Gastroesophageal sphincter (tissue), 4 donors: ENCODE results near the gene DLG4. TPM values are rescaled to one million over a fixed set of nuclear protein-coding genes. Genes with fewer than 3 reads are reported as not detected.

Experiments
- ATAC-seq: fragments of 150-250 bp; one replicate; pipeline ENCODE4 v1.9.1; 2016; ENCODE audit warnings: mild to moderate bottlenecking, moderate library complexity
- H3K27ac ChIP-seq, 4 donors: fragments of 200-600 bp; sonication (generic) in 3 of 4; 1 replicate in 3 of 4; 2 replicates in 1 of 4; pipeline ENCODE4 v1.5.1; 2016 to 2019
- H3K27me3 ChIP-seq: fragments of 200-600 bp; sonication (generic); one replicate; pipeline ENCODE4 v1.5.1; 2019
- H3K36me3 ChIP-seq, 2 donors: fragments of 200-600 bp; sonication (generic); one replicate each; pipeline ENCODE4 v1.5.1; 2019; ENCODE audit warnings: control low read depth in 1 of 2
- H3K4me1 ChIP-seq, 3 donors: fragments of 200-600 bp; sonication (generic); 1 replicate in 2 of 3; 2 replicates in 1 of 3; pipeline ENCODE4 v1.5.1; 2016 to 2019; ENCODE audit warnings: control low read depth in 2 of 3
- H3K4me3 ChIP-seq, 2 donors: fragments of 200-600 bp; sonication (generic); one replicate each; pipeline ENCODE4 v1.5.1; 2019; ENCODE audit warnings: mild to moderate bottlenecking in 1 of 2, moderate library complexity in 1 of 2
- H3K9me3 ChIP-seq, 3 donors: fragments of 200-600 bp; sonication (generic); one replicate each; pipeline ENCODE4 v1.5.1; 2017 to 2019; ENCODE audit warnings: control low read depth in 2 of 3
- EP300 ChIP-seq: sonication (generic); formaldehyde crosslinking; IDR thresholded peaks from one replicate; pipeline ENCODE4 v1.6.1; 2017; ENCODE audit warnings: antibody characterized with exemption, mild to moderate bottlenecking
- POLR2A ChIP-seq, 2 donors: fragments of 450-650 bp; IDR thresholded peaks; one replicate each; pipeline ENCODE4 v1.6.1; 2017; ENCODE audit warnings: antibody characterized with exemption in 2 of 2, mild to moderate bottlenecking in 2 of 2, moderate library complexity in 1 of 2
- POLR2AphosphoS5 ChIP-seq: sonication (generic); formaldehyde crosslinking; IDR thresholded peaks from one replicate; pipeline ENCODE4 v1.6.1; 2017; ENCODE audit warnings: antibody characterized with exemption
- WGBS, 2 donors: methylation state at CpG; one replicate each; pipeline ENCODE4 v1.1.5; 2018; ENCODE audit warnings: low coverage in 1 of 2; 5-methylcytosine and 5-hydroxymethylcytosine counted together
- total RNA-seq, 4 donors: library from RNA; depleted of rRNA; stranded (reverse); fragments of >200 nt; gene quantifications; one replicate each; pipeline ENCODE4 v1.1.0, GENCODE V29; 2016
- TF ChIP-seq, protein P1 (sequence below), 4 experiments: fragments of 200-600 bp in 2 of 4; fragments of 450-650 bp in 2 of 4; sonication (generic) in 1 of 4; IDR thresholded peaks; one replicate each; pipeline ENCODE4 v1.5.1; 2017 to 2019; ENCODE audit warnings: antibody characterized with exemption in 4 of 4, mild to moderate bottlenecking in 2 of 4, moderate library complexity in 2 of 4

DLG4 gene
- total RNA-seq, 4 donors from 2014 or later = 14.1 to 21.7 (median 16.5) TPM

DNA sequence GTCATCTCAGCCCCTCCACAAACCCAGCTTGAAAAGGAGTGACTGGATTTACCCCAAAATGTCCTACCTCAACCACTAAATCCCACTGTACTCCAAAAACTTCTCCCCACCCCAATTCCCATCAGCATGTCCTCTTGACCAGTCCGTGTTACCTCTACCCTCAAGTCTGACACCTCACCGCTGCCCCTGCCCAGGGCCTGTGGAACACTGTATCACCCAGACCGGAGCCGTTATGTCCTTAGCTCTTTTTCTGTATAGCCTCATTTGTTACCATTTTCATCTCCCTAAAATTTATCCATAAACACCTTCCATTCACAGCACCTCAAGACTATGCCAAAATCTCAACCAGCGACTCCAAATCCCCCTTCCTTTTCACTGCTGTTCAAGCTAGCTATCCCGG lies 17.2 kb upstream of the DLG4 start:
- Histone ChIP-seq H3K27ac (peak overlapping the region in 3 of 4 donors; percentile 94 to 98 (median 96)), H3K4me3 (peak overlapping the region in 1 of 2 donors; percentile 99), H3K27me3 (no peaks in the 10 kb centered on the region), H3K36me3 (peaks cover 0 to 33% of the 10 kb centered on the region in 2 donors), H3K4me1 (peaks cover 8 to 75% (median 38%) of the 10 kb centered on the region in 3 donors), H3K9me3 (no peaks in the 10 kb centered on the region)
- no peak for ATAC-seq
- TF ChIP-seq POLR2A (IDR thresholded peaks at IDR 0.05) = no peak
- 76 to 77% methylated on average over 6 of the region's 6 CpGs for WGBS, 2 donors

DNA sequence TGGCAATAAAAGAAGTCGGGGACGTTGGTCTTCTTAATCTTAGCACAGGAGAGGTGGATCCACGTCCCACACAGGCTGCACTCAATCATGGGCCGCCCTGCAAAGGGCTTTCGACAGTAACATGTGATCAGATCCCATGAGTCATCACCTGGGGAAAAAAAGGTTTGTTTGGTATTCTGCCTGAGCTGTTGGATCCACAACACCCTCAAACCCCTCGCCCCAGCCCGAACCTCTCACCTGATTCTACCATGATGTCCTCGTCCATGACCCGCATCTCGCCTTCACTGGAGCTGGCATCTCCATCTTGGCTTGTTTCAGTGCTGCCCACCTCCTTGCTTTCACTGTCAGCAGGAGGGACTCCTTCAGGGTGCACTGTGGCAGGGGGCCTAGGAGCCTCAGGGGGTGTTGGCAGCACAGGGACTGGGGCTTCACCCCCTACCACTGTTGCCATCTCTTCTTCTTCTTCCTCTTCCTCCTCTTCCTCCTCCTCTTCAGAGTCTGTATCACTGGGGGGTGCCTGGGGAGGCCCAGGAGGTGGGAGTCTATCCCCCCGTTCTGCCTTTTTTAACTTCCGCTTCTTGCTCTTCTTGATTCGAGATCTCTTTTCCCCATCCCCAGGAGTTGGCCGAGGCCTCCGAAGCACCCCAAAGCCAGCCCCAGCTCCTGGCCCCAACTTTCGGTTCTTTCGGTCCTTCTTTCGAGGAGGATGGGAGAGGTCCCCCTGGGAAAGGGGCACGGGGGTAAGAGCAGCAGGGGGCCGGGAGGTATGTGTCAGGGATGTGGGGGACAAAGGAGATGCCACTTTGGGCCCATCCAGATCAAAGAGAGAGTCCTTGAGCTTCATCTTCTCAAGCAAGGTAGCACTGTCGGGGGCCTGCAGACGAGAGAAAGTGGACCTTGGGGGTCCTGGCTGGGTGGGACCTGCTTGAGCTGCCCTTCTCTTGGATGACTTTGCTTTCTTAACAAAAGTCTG lies 16.3 kb upstream of the DLG4 start:
- H3K4me3 ChIP-seq = no peak overlapping the region
- H3K9me3 ChIP-seq = no peaks in the 10 kb centered on the region
- peaks cover 0 to 30% of the 10 kb centered on the region in 2 donors for H3K36me3 ChIP-seq
- H3K27ac ChIP-seq = peak overlapping the region in 3 of 4 donors; percentile 94 to 98 (median 96)
- ATAC-seq = no peak
- no peaks in the 10 kb centered on the region for H3K27me3 ChIP-seq
- 51 to 64% methylated on average over 6 to 10 of the region's 22 CpGs for WGBS, 2 donors
- no peak for TF ChIP-seq POLR2A (IDR thresholded peaks at IDR 0.05)
- TF ChIP-seq, protein P1, sequence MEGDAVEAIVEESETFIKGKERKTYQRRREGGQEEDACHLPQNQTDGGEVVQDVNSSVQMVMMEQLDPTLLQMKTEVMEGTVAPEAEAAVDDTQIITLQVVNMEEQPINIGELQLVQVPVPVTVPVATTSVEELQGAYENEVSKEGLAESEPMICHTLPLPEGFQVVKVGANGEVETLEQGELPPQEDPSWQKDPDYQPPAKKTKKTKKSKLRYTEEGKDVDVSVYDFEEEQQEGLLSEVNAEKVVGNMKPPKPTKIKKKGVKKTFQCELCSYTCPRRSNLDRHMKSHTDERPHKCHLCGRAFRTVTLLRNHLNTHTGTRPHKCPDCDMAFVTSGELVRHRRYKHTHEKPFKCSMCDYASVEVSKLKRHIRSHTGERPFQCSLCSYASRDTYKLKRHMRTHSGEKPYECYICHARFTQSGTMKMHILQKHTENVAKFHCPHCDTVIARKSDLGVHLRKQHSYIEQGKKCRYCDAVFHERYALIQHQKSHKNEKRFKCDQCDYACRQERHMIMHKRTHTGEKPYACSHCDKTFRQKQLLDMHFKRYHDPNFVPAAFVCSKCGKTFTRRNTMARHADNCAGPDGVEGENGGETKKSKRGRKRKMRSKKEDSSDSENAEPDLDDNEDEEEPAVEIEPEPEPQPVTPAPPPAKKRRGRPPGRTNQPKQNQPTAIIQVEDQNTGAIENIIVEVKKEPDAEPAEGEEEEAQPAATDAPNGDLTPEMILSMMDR (IDR thresholded peaks at IDR 0.05) = no peak
- TF ChIP-seq EP300 = no peak
- no peak for TF ChIP-seq POLR2AphosphoS5
- peaks cover 3 to 75% (median 33%) of the 10 kb centered on the region in 3 donors for H3K4me1 ChIP-seq

DNA sequence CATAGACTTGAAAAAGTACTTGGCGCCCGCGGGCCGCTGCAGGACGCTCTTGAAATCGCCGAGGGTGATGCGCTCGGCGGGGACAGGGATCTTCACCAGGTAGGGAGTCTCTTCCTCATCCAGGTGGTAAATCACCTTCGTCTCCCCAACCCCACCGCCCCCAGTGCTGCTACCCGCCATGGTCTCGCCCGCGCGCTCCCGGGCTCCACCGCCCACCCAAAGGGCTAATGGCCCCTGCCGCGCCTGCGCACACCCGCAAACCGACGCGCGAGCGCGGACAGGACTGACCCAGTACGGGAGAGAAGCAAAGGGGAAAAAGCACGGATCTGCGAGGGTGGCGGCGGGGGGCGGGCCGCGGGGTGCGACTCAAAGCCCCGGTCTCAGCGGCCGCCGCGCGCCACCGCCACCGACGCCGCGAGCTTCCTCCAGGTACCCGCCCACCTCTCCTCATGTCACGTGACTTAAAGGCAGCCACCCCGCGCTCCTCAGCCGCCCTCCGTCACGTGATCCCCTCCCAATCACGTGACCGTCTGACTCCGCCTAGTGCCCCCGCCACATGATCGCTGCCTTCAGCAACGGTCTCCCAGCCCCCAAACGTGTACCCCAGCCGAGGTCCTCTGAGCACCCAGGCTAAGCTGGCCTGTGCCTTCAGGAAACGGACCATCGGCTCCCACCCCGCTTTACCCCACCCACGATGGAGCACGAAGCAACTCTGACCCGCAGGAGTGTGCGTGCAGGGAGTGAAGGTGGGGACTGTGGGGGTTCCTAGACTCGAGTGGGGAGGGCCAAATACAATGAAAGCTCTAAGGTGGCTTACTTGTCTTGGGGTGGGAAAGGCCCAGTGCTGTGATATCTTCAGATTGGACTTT lies 14.7 kb upstream of the DLG4 start, which contains the start of gene DVL2:
Gene DVL2 (minus strand): TSS at position 435 of the 869 bp plus-strand sequence. CDS start 255 bp downstream, at position 180.
- peaks cover 0 to 34% of the 10 kb centered on the region in 2 donors for H3K36me3 ChIP-seq
- TF ChIP-seq POLR2AphosphoS5 (peak; percentile 72), EP300 (no peak), POLR2A (IDR thresholded peaks at IDR 0.05) (peak; percentile 76 to 81)
- TF ChIP-seq, protein P1 (IDR thresholded peaks at IDR 0.05) = peak in 1 of 4 experiments; percentile 15
- H3K27ac ChIP-seq = peak within 1 kb of the TSS; percentile 9 to 93 (median 92)
- H3K27me3 ChIP-seq = no peaks in the 10 kb centered on the region
- peak; percentile 68 for ATAC-seq
- peak within 1 kb of the TSS; percentile 41 to 92 for H3K4me3 ChIP-seq
- H3K4me1 ChIP-seq = peaks cover 0 to 72% (median 20%) of the 10 kb centered on the region in 3 donors
- no peaks in the 10 kb centered on the region for H3K9me3 ChIP-seq
- WGBS, 2 donors = 0% methylated on average over 1 of the region's 72 CpGs; no CpG with 5 or more reads in 1 of the 2 donors

GRCh38 chr17:7233701-7234082 lies 14.1 kb upstream of the DLG4 start:
- Histone ChIP-seq H3K27ac (peak overlapping the region; percentile 9 to 93 (median 92)), H3K4me1 (peaks cover 0 to 72% (median 20%) of the 10 kb centered on the region in 3 donors), H3K36me3 (peaks cover 0 to 41% of the 10 kb centered on the region in 2 donors), H3K27me3 (no peaks in the 10 kb centered on the region), H3K4me3 (peak overlapping the region; percentile 41 to 92), H3K9me3 (no peaks in the 10 kb centered on the region)
- no peak for ATAC-seq
- WGBS, 2 donors = 0% methylated on average over 6 to 7 of the region's 9 CpGs
- TF ChIP-seq EP300 (no peak), POLR2AphosphoS5 (no peak), POLR2A (IDR thresholded peaks at IDR 0.05) (no peak)
- TF ChIP-seq, protein P1 (IDR thresholded peaks at IDR 0.05) = no peak

DNA sequence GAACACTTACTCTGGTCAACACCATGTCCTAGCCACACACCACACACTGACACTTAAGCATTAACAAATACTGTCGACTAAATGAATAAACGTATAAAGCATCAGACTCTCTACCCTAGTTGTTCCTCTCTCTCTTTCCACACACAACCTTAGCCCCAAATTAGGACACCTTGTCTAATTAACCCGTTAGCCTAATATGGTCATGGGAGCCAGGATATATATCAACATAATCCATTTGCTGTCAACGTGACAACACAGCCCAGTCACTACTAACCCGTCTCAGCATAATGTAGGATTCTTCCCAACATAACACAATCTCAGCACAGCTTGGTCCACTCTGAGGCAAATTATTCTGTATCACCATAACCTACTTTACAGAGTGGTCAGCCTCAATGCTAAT lies 12.5 kb upstream of the DLG4 start:
- H3K27ac ChIP-seq = no peak overlapping the region
- 62 to 72% methylated on average over 5 of the region's 5 CpGs for WGBS, 2 donors
- no peak overlapping the region for H3K4me3 ChIP-seq
- TF ChIP-seq, protein P1 (IDR thresholded peaks at IDR 0.05) = no peak
- TF ChIP-seq POLR2A (IDR thresholded peaks at IDR 0.05) (no peak), EP300 (no peak), POLR2AphosphoS5 (no peak)
- no peaks in the 10 kb centered on the region for H3K27me3 ChIP-seq
- ATAC-seq = no peak
- peaks cover 0 to 56% of the 10 kb centered on the region in 2 donors for H3K36me3 ChIP-seq
- H3K9me3 ChIP-seq = no peaks in the 10 kb centered on the region
- peaks cover 0 to 66% (median 17%) of the 10 kb centered on the region in 3 donors for H3K4me1 ChIP-seq
